Measurements from ENCODE around the gene BBS9.

Gene BBS9

DNA sequence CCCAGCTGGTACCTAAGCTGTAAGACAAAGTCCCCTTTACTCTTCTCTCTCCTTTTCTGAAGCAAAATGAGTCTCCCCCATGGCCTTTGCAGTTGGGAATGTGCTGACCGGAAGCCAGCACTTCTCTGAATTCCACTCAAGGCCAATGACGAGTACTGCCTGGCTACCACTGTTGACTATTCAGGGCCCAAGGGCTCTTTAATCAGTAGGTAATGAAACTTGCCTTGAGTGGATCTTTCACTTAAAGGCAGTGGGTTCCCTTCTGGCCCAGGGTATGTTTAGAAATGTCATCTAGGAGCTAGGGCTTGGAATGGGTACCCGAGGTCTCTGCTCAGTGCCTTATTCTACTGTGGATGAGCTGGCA is 197.1 kb downstream of the BBS9 start:
- Histone ChIP-seq H3K9ac (ENCODE audit: insufficient read length) (no peak overlapping the region), H3K9me3 (ENCODE audit: low read depth, low read length) (no peaks in the 10 kb centered on the region), H3K4me3 (no peak overlapping the region), H3K27ac (no peak overlapping the region), H3K36me3 (ENCODE audit: insufficient read depth, low read length) (no peaks in the 10 kb centered on the region)
- no peak for DNase-seq (ENCODE audit: low read depth, low spot score)
- no peak for TF ChIP-seq EZH2 (IDR thresholded peaks at IDR 0.05)
- no peak for TF ChIP-seq POLR2AphosphoS5 (IDR thresholded peaks at IDR 0.05; ENCODE audit: borderline replicate concordance, low read depth, low read length)
- TF ChIP-seq FOXP2 (optimal IDR thresholded peaks at IDR 0.05; ENCODE audit: control extremely low read depth, extremely low read length, insufficient read depth): no peak

GRCh38 chr7:33327427-33327826 is 198.1 kb downstream of the BBS9 start:
- no peak overlapping the region for H3K4me3 ChIP-seq
- H3K9ac ChIP-seq (ENCODE audit: insufficient read length): no peak overlapping the region
- H3K9me3 ChIP-seq (ENCODE audit: low read depth, low read length): no peaks in the 10 kb centered on the region
- TF ChIP-seq FOXP2 (optimal IDR thresholded peaks at IDR 0.05; ENCODE audit: control extremely low read depth, extremely low read length, insufficient read depth): no peak
- no peak for TF ChIP-seq POLR2AphosphoS5 (IDR thresholded peaks at IDR 0.05; ENCODE audit: borderline replicate concordance, low read depth, low read length)
- no peak for TF ChIP-seq EZH2 (IDR thresholded peaks at IDR 0.05)
- no peak for DNase-seq (ENCODE audit: low read depth, low spot score)
- no peak overlapping the region for H3K27ac ChIP-seq
- H3K36me3 ChIP-seq (ENCODE audit: insufficient read depth, low read length): no peaks in the 10 kb centered on the region

DNA sequence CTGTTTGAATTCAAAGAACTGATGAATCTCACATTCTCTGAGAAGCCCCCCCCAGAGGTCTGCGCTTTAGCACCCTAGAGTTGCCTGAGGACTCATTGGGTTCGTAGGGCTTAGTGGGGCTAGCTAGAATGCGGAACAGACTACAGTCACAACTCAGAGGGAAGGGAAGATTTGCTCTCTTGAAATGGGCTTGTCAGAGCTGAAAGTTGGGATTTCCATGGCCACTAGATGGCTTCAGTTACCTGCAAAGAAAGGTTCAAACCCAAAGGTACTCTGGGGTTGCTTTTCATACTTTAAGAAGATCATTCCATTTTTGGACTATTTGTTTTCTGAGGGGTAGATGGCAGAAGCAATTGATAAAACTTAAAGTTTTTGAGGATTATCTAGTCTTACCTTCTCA is 205.0 kb downstream of the BBS9 start:
- no peak for DNase-seq (ENCODE audit: low read depth, low spot score)
- TF ChIP-seq FOXP2 (optimal IDR thresholded peaks at IDR 0.05; ENCODE audit: control extremely low read depth, extremely low read length, insufficient read depth) (no peak), POLR2AphosphoS5 (IDR thresholded peaks at IDR 0.05; ENCODE audit: borderline replicate concordance, low read depth, low read length) (no peak), EZH2 (IDR thresholded peaks at IDR 0.05) (no peak)
- H3K4me3 ChIP-seq: no peak overlapping the region
- no peak overlapping the region for H3K27ac ChIP-seq
- no peak overlapping the region for H3K9ac ChIP-seq (ENCODE audit: insufficient read length)
- no peaks in the 10 kb centered on the region for H3K36me3 ChIP-seq (ENCODE audit: insufficient read depth, low read length)
- H3K9me3 ChIP-seq (ENCODE audit: low read depth, low read length): no peaks in the 10 kb centered on the region

DNA sequence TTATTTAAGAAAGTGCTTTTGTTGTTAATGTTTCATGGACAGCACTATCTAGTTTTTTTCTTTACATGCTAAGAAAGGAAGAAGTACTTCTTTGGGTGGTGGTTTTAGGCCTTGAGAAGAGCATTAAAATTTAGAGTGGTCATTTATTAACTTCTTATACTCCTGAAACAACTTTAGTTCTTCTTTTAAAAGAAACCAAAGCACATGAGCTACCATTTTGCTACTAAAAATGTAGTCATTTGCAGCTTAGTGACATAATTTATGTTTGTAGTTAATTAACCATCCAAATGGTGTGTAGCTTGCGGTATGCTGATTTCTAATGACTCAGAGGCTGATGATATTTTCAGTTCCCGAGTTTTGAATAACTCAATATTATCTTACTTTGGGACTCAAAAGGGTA is 207.5 kb downstream of the BBS9 start:
- no peaks in the 10 kb centered on the region for H3K9me3 ChIP-seq (ENCODE audit: low read depth, low read length)
- H3K9ac ChIP-seq (ENCODE audit: insufficient read length): no peak overlapping the region
- no peak for TF ChIP-seq EZH2 (IDR thresholded peaks at IDR 0.05)
- TF ChIP-seq FOXP2 (optimal IDR thresholded peaks at IDR 0.05; ENCODE audit: control extremely low read depth, extremely low read length, insufficient read depth): no peak
- no peak for TF ChIP-seq POLR2AphosphoS5 (IDR thresholded peaks at IDR 0.05; ENCODE audit: borderline replicate concordance, low read depth, low read length)
- no peak overlapping the region for H3K4me3 ChIP-seq
- no peak for DNase-seq (ENCODE audit: low read depth, low spot score)
- H3K27ac ChIP-seq: no peak overlapping the region
- no peaks in the 10 kb centered on the region for H3K36me3 ChIP-seq (ENCODE audit: insufficient read depth, low read length)

- no peak overlapping the region for H3K9ac ChIP-seq (ENCODE audit: insufficient read length)
- H3K36me3 ChIP-seq (ENCODE audit: insufficient read depth, low read length): no peaks in the 10 kb centered on the region
- no peak overlapping the region for H3K4me3 ChIP-seq
- H3K9me3 ChIP-seq (ENCODE audit: low read depth, low read length): no peaks in the 10 kb centered on the region
- DNase-seq (ENCODE audit: low read depth, low spot score): no peak
- TF ChIP-seq FOXP2 (optimal IDR thresholded peaks at IDR 0.05; ENCODE audit: control extremely low read depth, extremely low read length, insufficient read depth) (no peak), EZH2 (IDR thresholded peaks at IDR 0.05) (no peak), POLR2AphosphoS5 (IDR thresholded peaks at IDR 0.05; ENCODE audit: borderline replicate concordance, low read depth, low read length) (no peak)
- H3K27ac ChIP-seq: no peak overlapping the region
Measured at GRCh38 chr7:33339074-33339790, 209.9 kb downstream of the BBS9 start.

DNA sequence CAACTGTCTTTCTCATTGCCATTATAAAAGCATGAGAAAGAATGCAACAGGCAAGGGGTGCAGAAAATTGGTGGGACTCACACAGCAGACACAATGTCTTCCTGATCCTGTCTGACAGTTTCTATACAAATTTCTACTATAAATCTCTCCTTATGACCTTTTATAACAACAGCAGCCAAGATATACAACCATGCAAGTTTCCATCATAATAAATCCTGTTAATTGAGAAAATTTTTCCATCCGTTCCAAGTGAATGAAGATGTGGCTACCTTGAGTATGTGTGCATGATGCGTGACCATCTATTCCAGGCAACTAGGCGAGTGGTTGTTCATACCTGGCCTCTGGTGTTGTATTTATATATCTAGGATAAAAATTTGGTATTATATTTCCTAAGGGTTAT is 216.7 kb downstream of the BBS9 start:
- no peaks in the 10 kb centered on the region for H3K9me3 ChIP-seq (ENCODE audit: low read depth, low read length)
- DNase-seq (ENCODE audit: low read depth, low spot score): no peak
- no peak overlapping the region for H3K4me3 ChIP-seq
- H3K36me3 ChIP-seq (ENCODE audit: insufficient read depth, low read length): no peaks in the 10 kb centered on the region
- no peak overlapping the region for H3K9ac ChIP-seq (ENCODE audit: insufficient read length)
- no peak for TF ChIP-seq POLR2AphosphoS5 (IDR thresholded peaks at IDR 0.05; ENCODE audit: borderline replicate concordance, low read depth, low read length)
- TF ChIP-seq FOXP2 (optimal IDR thresholded peaks at IDR 0.05; ENCODE audit: control extremely low read depth, extremely low read length, insufficient read depth): no peak
- no peak for TF ChIP-seq EZH2 (IDR thresholded peaks at IDR 0.05)
- no peak overlapping the region for H3K27ac ChIP-seq

DNA sequence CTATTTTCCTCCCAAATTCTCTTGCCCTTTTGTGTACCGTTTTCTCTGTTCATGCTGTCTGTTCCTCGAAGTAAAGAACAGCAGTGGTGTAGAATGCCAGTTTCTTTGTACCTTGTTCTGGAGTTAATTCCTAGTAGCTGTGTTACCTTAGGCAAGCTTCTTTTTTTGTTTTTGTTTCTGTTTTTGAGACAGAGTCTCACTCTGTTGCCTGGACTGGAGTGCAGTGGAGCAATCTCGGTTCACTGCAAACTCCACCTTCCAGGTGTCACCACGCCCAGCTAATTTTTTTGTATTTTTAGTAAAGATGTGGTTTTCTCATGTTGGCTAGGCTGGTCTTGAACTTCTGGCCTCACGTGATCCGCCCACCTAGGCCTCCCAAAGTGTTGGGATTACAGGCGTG is 221.2 kb downstream of the BBS9 start:
- no peak overlapping the region for H3K27ac ChIP-seq
- no peaks in the 10 kb centered on the region for H3K9me3 ChIP-seq (ENCODE audit: low read depth, low read length)
- no peak for DNase-seq (ENCODE audit: low read depth, low spot score)
- no peak overlapping the region for H3K9ac ChIP-seq (ENCODE audit: insufficient read length)
- TF ChIP-seq POLR2AphosphoS5 (IDR thresholded peaks at IDR 0.05; ENCODE audit: borderline replicate concordance, low read depth, low read length) (no peak), EZH2 (IDR thresholded peaks at IDR 0.05) (no peak), FOXP2 (optimal IDR thresholded peaks at IDR 0.05; ENCODE audit: control extremely low read depth, extremely low read length, insufficient read depth) (no peak)
- no peak overlapping the region for H3K4me3 ChIP-seq
- no peaks in the 10 kb centered on the region for H3K36me3 ChIP-seq (ENCODE audit: insufficient read depth, low read length)

- Histone ChIP-seq H3K4me3 (no peak overlapping the region), H3K27ac (no peak overlapping the region)
- no peak for DNase-seq (ENCODE audit: low read depth, low spot score)
Measured at GRCh38 chr7:33351709-33352108, 222.3 kb downstream of the BBS9 start.

DNA sequence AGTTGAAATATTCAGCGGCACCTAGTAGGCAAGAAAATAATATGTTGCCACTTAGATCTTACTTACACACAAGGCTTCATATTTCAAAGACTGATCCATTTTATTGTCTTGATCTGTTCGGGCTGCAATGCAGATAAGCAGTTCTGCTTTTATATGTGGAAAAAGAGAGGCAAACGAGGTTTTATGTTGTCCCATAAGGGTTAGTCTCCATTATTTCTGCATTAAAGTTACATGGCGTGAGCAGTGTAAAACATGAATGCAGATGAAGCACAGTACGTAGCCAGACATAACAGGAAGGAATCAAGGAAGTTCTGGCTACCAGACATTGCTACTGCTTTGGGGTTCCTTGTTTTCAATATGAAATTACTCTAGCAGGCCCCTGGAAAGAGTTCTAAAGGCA is 224.8 kb downstream of the BBS9 start:
- H3K9me3 ChIP-seq (ENCODE audit: low read depth, low read length): no peaks in the 10 kb centered on the region
- H3K27ac ChIP-seq: no peak overlapping the region
- TF ChIP-seq POLR2AphosphoS5 (IDR thresholded peaks at IDR 0.05; ENCODE audit: borderline replicate concordance, low read depth, low read length) (no peak), FOXP2 (optimal IDR thresholded peaks at IDR 0.05; ENCODE audit: control extremely low read depth, extremely low read length, insufficient read depth) (no peak), EZH2 (IDR thresholded peaks at IDR 0.05) (no peak)
- H3K4me3 ChIP-seq: no peak overlapping the region; the same call in 1 of the 2 replicates
- no peak for DNase-seq (ENCODE audit: low read depth, low spot score)
- H3K36me3 ChIP-seq (ENCODE audit: insufficient read depth, low read length): no peaks in the 10 kb centered on the region
- no peak overlapping the region for H3K9ac ChIP-seq (ENCODE audit: insufficient read length)

More at GRCh38 chr7:33351709-33352108, 222.3 kb downstream of the BBS9 start:
- H3K9ac ChIP-seq (ENCODE audit: insufficient read length): no peak overlapping the region
- no peak for TF ChIP-seq EZH2 (IDR thresholded peaks at IDR 0.05)
- H3K9me3 ChIP-seq (ENCODE audit: low read depth, low read length): no peaks in the 10 kb centered on the region
- no peaks in the 10 kb centered on the region for H3K36me3 ChIP-seq (ENCODE audit: insufficient read depth, low read length)

All from SK-N-MC (cell line).